Activated CD4-positive, alpha-beta T cell treated with anti-CD3 and anti-CD28 coated beads for 36 hours (primary cell): ENCODE results near the gene MGAT5B. TPM values are rescaled to one million over a fixed set of nuclear protein-coding genes. Genes with fewer than 3 reads are reported as not detected.

Experiments used
- ATAC-seq: fragments of 200-7000 bp; cut with Tn5 transposase; one replicate; pipeline ENCODE4 v1.10.0; 2021; ENCODE audit warnings: mild to moderate bottlenecking, moderate library complexity
- CTCF ChIA-PET: fragments of 350-600 bp; sonication (Branson Sonifier 250); formaldehyde crosslinking; loops from one replicate; lab custom pipeline; 2021; ENCODE audit warnings: antibody characterized with exemption; lab: Charles Lee
- POLR2A ChIA-PET: fragments of 350-600 bp; sonication (Branson Sonifier 250); formaldehyde crosslinking; loops from one replicate; lab custom pipeline; 2021; ENCODE audit warnings: antibody characterized with exemption, inconsistent platforms; lab: Charles Lee
- DNase-seq: peaks from one replicate; pipeline ENCODE4 v3.0.0-alpha.2; 2020
- H3K27ac Mint-ChIP-seq: one replicate; pipeline ENCODE4 v1.8.0; 2021; ENCODE audit warnings: mixed read lengths
- H3K27me3 Mint-ChIP-seq: one replicate; pipeline ENCODE4 v1.8.0; 2021; ENCODE audit warnings: mixed read lengths
- H3K36me3 Mint-ChIP-seq: one replicate; pipeline ENCODE4 v1.8.0; 2021; ENCODE audit warnings: low read depth, mixed read lengths
- H3K4me1 Mint-ChIP-seq: one replicate; pipeline ENCODE4 v1.8.0; 2021; ENCODE audit warnings: mixed read lengths
- H3K4me3 Mint-ChIP-seq: one replicate; pipeline ENCODE4 v1.8.0; 2021; ENCODE audit warnings: mild to moderate bottlenecking, moderate library complexity, mixed read lengths
- H3K9me3 Mint-ChIP-seq: one replicate; pipeline ENCODE4 v1.8.0; 2021; ENCODE audit warnings: low read depth, mixed read lengths
- intact Hi-C, 2 experiments: fragments of 100-400 bp; cut with DNase I in 1 of 2; cut with micrococcal nuclease in 1 of 2; formaldehyde crosslinking; loops; one replicate each; pipeline versions ENCODE4 v1.14.2 to v1.15.1; 2022 to 2024; cut with DNase I, micrococcal nuclease
- total RNA-seq, 2 experiments: library from RNA; stranded (reverse); gene quantifications; one replicate each; pipeline ENCODE4 v1.2.3, GENCODE V29; 2021

The MGAT5B gene
- total RNA-seq, 2 experiments from 2014 or later: not detected

- H3K27me3 Mint-ChIP-seq: no peaks in the 10 kb centered on the region
These were observed 25.6 kb downstream of the MGAT5B start for GRCh38 chr17:76893623-76894334.

GRCh38 chr17:76894842-76895241 is 26.6 kb downstream of the MGAT5B start:
- no peak for DNase-seq
- H3K4me1 Mint-ChIP-seq: no peaks in the 10 kb centered on the region
- no peaks in the 10 kb centered on the region for H3K27me3 Mint-ChIP-seq
- no peaks in the 10 kb centered on the region for H3K36me3 Mint-ChIP-seq
- H3K9me3 Mint-ChIP-seq: no peaks in the 10 kb centered on the region
- no peak for ATAC-seq
- H3K27ac Mint-ChIP-seq: no peak overlapping the region
- H3K4me3 Mint-ChIP-seq: no peak overlapping the region
- ChIA-PET CTCF (no interaction called here), POLR2A (interaction anchor here (0.6 kb wide), 1 partner anchor 233 kb away, joined by 6 read pairs; no protein-coding TSS in a partner anchor)
- intact Hi-C loops: no loop called here

More at GRCh38 chr17:76893623-76894334, 25.6 kb downstream of the MGAT5B start:
- Mint-ChIP-seq H3K4me3 (no peak overlapping the region), H3K4me1 (no peaks in the 10 kb centered on the region), H3K36me3 (no peaks in the 10 kb centered on the region), H3K27ac (no peak overlapping the region), H3K9me3 (no peaks in the 10 kb centered on the region)
- no peak for ATAC-seq
- CTCF ChIA-PET: no interaction called here
- POLR2A ChIA-PET: no interaction called here
- DNase-seq: no peak
- intact Hi-C loops: no loop called here

- CTCF ChIA-PET: interaction anchor here (0.8 kb wide), 1 partner anchor 311 kb away, joined by 3 read pairs; no protein-coding TSS in a partner anchor
- no peak overlapping the region for H3K27ac Mint-ChIP-seq
- H3K9me3 Mint-ChIP-seq: no peaks in the 10 kb centered on the region
- POLR2A ChIA-PET: no interaction called here
- no peak overlapping the region for H3K4me3 Mint-ChIP-seq
- DNase-seq (no peak), ATAC-seq (no peak)
- no peaks in the 10 kb centered on the region for H3K36me3 Mint-ChIP-seq
- intact Hi-C loops: no loop called here
- no peaks in the 10 kb centered on the region for H3K27me3 Mint-ChIP-seq
- no peaks in the 10 kb centered on the region for H3K4me1 Mint-ChIP-seq
These were observed 28.8 kb downstream of the MGAT5B start for GRCh38 chr17:76897023-76897422.

- intact Hi-C loops: no loop called here
- H3K27ac Mint-ChIP-seq: no peak overlapping the region
- no peak overlapping the region for H3K4me3 Mint-ChIP-seq
- ATAC-seq: no peak
- no peaks in the 10 kb centered on the region for H3K27me3 Mint-ChIP-seq
- ChIA-PET CTCF (interaction anchor here (0.7 to 1.0 kb wide), 2 partner anchors 189 to 218 kb away, joined by 4 read pairs; no protein-coding TSS in a partner anchor), POLR2A (no interaction called here)
- H3K36me3 Mint-ChIP-seq: no peaks in the 10 kb centered on the region
- no peaks in the 10 kb centered on the region for H3K4me1 Mint-ChIP-seq
- no peak for DNase-seq
- H3K9me3 Mint-ChIP-seq: no peaks in the 10 kb centered on the region
These were observed 31.2 kb downstream of the MGAT5B start for GRCh38 chr17:76899414-76899813.

- Mint-ChIP-seq H3K36me3 (no peaks in the 10 kb centered on the region), H3K27me3 (no peaks in the 10 kb centered on the region), H3K9me3 (no peaks in the 10 kb centered on the region), H3K4me1 (no peaks in the 10 kb centered on the region), H3K27ac (no peak overlapping the region), H3K4me3 (no peak overlapping the region)
- ATAC-seq (no peak), DNase-seq (no peak)
- CTCF ChIA-PET: no interaction called here
- intact Hi-C loops: no loop called here
- POLR2A ChIA-PET: no interaction called here
These were observed 32.5 kb downstream of the MGAT5B start for GRCh38 chr17:76900723-76901122.

GRCh38 chr17:76901542-76902197 is 33.5 kb downstream of the MGAT5B start:
- ChIA-PET POLR2A (no interaction called here), CTCF (interaction anchor here (1.0 kb wide), 1 partner anchor 154 kb away, joined by 3 read pairs; no protein-coding TSS in a partner anchor)
- H3K4me3 Mint-ChIP-seq: no peak overlapping the region
- no peaks in the 10 kb centered on the region for H3K27me3 Mint-ChIP-seq
- H3K27ac Mint-ChIP-seq: no peak overlapping the region
- intact Hi-C loops: no loop called here
- no peaks in the 10 kb centered on the region for H3K9me3 Mint-ChIP-seq
- H3K36me3 Mint-ChIP-seq: no peaks in the 10 kb centered on the region
- ATAC-seq: no peak
- DNase-seq: no peak
- no peaks in the 10 kb centered on the region for H3K4me1 Mint-ChIP-seq

- ATAC-seq (no peak), DNase-seq (no peak)
- no peaks in the 10 kb centered on the region for H3K9me3 Mint-ChIP-seq
- no peak overlapping the region for H3K4me3 Mint-ChIP-seq
- CTCF ChIA-PET: no interaction called here
- intact Hi-C loops: no loop called here
- no peaks in the 10 kb centered on the region for H3K36me3 Mint-ChIP-seq
- no peak overlapping the region for H3K27ac Mint-ChIP-seq
- H3K4me1 Mint-ChIP-seq: no peaks in the 10 kb centered on the region
- no peaks in the 10 kb centered on the region for H3K27me3 Mint-ChIP-seq
- POLR2A ChIA-PET: no interaction called here
These were observed 34.3 kb downstream of the MGAT5B start for GRCh38 chr17:76902476-76902875.

- Mint-ChIP-seq H3K27ac (no peak overlapping the region), H3K4me1 (no peaks in the 10 kb centered on the region), H3K9me3 (no peaks in the 10 kb centered on the region), H3K27me3 (no peaks in the 10 kb centered on the region), H3K4me3 (no peak overlapping the region), H3K36me3 (no peaks in the 10 kb centered on the region)
- no peak for ATAC-seq
- intact Hi-C loops: no loop called here
- DNase-seq: no peak
- CTCF ChIA-PET: no interaction called here
- POLR2A ChIA-PET: no interaction called here
These were observed 35.4 kb downstream of the MGAT5B start for GRCh38 chr17:76903631-76904030.

- intact Hi-C loops: no loop called here
- Mint-ChIP-seq H3K4me1 (no peaks in the 10 kb centered on the region), H3K9me3 (no peaks in the 10 kb centered on the region), H3K36me3 (no peaks in the 10 kb centered on the region), H3K27me3 (no peaks in the 10 kb centered on the region), H3K4me3 (no peak overlapping the region), H3K27ac (no peak overlapping the region)
- ChIA-PET POLR2A (no interaction called here), CTCF (no interaction called here)
- DNase-seq (no peak), ATAC-seq (no peak)
These were observed 35.9 kb downstream of the MGAT5B start for GRCh38 chr17:76904116-76904515.

- Mint-ChIP-seq H3K4me3 (no peak overlapping the region), H3K36me3 (no peaks in the 10 kb centered on the region), H3K27me3 (no peaks in the 10 kb centered on the region), H3K4me1 (no peaks in the 10 kb centered on the region), H3K9me3 (no peaks in the 10 kb centered on the region), H3K27ac (no peak overlapping the region)
- no peak for DNase-seq
- ChIA-PET CTCF (no interaction called here), POLR2A (no interaction called here)
- intact Hi-C loops: no loop called here
- ATAC-seq: no peak
These were observed 36.8 kb downstream of the MGAT5B start for GRCh38 chr17:76905036-76905435.

- ChIA-PET POLR2A (no interaction called here), CTCF (no interaction called here)
- ATAC-seq: no peak
- no peaks in the 10 kb centered on the region for H3K9me3 Mint-ChIP-seq
- no peak overlapping the region for H3K4me3 Mint-ChIP-seq
- no peak overlapping the region for H3K27ac Mint-ChIP-seq
- H3K36me3 Mint-ChIP-seq: no peaks in the 10 kb centered on the region
- no peak for DNase-seq
- no peaks in the 10 kb centered on the region for H3K27me3 Mint-ChIP-seq
- H3K4me1 Mint-ChIP-seq: no peaks in the 10 kb centered on the region
- intact Hi-C loops: no loop called here
These were observed 37.6 kb downstream of the MGAT5B start for GRCh38 chr17:76905836-76906235.

GRCh38 chr17:76906463-76906862 is 38.3 kb downstream of the MGAT5B start:
- no peak for ATAC-seq
- Mint-ChIP-seq H3K4me3 (no peak overlapping the region), H3K9me3 (no peaks in the 10 kb centered on the region), H3K4me1 (no peaks in the 10 kb centered on the region), H3K27me3 (no peaks in the 10 kb centered on the region), H3K36me3 (no peaks in the 10 kb centered on the region), H3K27ac (no peak overlapping the region)
- DNase-seq: no peak
- ChIA-PET CTCF (no interaction called here), POLR2A (no interaction called here)
- intact Hi-C loops: no loop called here
